Cerebellar nuclear complex (tissue), 1 donor: ENCODE measurements around the gene KPNA6.

ENCODE experiments used
- DNase-seq, 2 experiments: peaks; one replicate each; lab custom pipeline; 2025; lab: John Stamatoyannopoulos, UW

Gene KPNA6

DNA sequence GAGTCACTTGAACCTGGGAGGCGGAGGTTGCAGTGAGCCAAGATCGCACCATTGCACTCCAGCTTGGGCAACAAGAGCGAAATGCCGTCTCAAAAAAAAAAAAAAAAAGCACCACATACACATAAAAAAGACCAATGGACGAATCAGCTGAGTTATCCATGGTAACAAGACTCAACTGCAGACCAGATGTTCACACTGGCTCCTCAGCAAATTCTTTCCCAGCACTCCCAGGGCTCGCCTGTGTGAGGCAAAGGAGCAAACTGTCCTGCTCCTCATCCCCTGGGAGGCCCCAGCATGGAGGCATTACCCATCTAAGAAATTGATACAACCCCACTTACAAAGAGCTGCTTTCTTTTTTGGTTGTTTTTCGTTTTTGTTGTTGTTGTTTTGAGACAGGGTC, 111.2 kb downstream of the KPNA6 start:
- DNase-seq = no peak

DNA sequence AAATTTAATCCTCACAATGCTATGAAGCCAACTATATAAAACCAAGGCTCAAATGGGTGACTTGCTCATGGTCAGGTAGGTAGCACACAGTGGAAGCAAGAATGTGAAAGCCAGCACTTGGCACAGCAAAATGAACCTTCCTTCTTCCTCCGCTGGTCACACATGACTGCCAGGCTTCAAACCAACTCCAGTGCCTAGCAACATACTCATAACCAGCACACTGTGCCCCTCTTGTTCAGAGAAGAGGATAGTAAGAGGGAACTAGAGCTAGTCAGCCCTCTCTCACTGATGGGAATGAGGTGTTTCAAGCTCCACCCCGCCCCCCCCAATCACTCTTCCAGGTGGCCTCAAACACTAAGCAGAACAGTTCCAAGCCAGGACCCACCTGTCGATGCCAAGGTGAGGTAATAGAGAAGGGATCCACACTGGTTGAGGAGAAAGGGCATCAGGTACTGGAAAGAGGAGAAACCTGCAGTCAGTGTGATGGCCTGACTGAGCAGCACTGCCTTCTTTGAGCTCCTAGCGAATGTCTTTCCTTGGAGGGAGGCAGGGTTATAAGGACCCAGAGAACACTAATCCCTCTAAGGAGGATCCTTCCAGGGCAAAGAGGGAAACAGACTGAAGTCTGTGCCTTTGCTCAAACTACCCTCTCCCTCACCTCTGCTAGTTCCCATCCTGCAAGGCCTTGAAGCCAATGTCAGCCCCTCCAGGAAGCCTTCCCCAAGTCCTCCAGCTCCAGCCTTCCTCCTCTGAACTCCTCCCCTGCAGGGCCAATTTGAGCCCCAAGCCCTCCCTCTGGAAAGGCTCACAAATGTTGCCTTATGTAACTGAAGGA, 113.1 kb downstream of the KPNA6 start:
- DNase-seq = no peak

DNA sequence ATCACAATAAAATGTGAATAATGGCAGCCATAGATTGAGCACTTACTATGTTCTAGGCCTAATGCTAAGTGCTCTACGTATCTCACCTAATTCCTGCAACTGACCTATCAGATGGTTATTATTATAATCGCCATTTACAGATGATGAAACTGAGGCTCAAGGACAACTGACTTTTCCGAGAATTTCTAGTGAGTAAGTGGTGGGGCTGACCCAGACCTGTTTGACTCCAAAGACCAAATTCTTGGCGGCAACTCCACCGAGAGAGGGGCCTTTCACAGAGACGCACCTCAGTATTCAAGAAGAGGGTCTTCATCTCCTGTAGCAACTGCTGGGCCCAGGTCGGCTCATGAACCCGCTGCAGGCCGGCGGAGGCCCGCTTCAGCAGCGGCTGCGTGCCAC, 113.7 kb downstream of the KPNA6 start:
- DNase-seq = no peak

DNA sequence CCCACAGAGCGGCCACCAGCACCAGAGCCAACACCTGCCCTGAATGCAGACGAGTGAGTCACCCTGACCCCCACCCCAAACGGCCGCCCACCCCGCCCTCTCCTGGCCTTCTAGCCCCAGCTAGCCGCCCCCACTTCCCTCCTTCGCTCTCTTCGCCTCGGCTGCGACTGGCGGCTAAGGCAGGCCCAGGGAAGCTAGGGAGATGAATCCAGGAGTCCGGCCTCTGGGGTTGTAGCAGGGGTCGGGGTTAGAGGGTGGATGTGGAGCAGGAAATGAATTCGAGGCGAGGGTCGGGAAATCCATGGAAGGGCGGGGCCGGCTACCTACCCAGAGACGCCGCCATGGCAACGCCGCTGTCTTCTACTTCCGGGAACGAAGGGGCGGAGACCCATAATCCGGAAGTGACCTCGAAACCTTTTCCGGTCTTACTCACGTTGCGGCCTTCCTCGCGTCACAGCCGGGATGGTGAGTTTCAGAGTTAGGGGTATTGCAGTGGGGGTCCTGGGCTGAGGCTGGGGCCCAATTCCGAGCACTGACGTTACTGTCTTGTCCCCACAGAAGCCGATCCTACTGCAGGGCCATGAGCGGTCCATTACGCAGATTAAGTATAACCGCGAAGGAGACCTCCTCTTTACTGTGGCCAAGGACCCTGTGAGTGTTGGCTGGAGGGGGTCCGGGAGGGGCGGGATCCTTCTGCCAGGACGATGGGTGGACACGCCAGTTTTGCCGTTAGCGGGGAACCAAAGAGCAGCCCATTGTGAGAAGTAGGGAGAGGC, 114.3 kb downstream of the KPNA6 start, which contains the start of the genes EIF3I and TMEM234:
Gene EIF3I (plus strand): TSS at position 428 of the 776 bp plus-strand sequence. CDS start 35 bp downstream, at position 463.
Gene TMEM234 (minus strand): TSS at position 374 of the 776 bp plus-strand sequence. CDS start 31 bp downstream, at position 343.
- DNase-seq = peak; percentile 19 to 81

DNA sequence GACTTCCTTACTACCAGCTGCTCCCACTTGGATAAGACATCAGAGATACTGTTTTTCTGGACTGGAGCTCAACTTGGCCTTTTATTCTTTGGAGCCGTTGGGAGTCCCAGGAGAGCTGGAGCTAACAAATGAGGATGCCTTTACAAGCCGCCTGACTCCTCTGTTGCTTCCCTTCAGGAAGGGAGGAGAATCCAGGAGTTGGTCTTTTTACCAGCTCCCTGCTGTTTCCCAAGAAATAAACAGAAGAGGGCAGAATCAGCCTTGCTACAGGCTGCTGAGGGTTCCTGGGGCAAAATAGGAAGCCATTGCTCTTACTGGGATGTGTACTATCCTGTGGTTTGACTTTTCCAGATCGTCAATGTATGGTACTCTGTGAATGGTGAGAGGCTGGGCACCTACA, 115.8 kb downstream of the KPNA6 start:
- no peak for DNase-seq

DNA sequence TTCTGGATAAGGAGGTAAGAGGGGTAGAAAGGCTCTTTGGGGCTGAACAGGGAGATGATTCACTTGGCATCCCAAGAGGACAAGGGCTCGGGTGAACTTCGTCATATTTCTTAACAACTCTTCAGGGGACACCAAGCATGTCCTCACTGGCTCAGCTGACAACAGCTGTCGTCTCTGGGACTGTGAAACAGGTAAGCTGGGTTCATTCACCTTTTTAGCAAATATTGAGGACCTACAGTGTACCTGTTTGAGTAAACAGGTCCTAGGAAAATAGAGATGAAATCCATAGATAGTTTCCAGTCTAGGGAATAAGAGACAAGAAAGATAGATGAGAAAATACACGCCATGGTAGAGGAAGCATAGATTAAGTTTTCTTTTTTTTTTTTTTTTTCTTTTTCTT, 116.4 kb downstream of the KPNA6 start:
- DNase-seq = no peak
